SIG-M5 (cell line): ENCODE data around the gene ATP2A2.
"Not testable (repeated sequence)": the region's sequence is repeated elsewhere in the genome, so short reads cannot be mapped to it uniquely, and the experiment has no call there.

ENCODE experiments used
- DNase-seq: peaks from one replicate; lab custom pipeline; 2025; lab: John Stamatoyannopoulos, UW

Gene ATP2A2

GRCh38 chr12:110370732-110371231 is 89.7 kb downstream of the ATP2A2 start:
- DNase-seq: no peak

GRCh38 chr12:110371408-110372055 is 90.5 kb downstream of the ATP2A2 start:
- DNase-seq: no peak

- no peak for DNase-seq
Observed at GRCh38 chr12:110372056-110372425, 91.0 kb downstream of the ATP2A2 start.

GRCh38 chr12:110373025-110373424 is 92.0 kb downstream of the ATP2A2 start:
- DNase-seq: no peak

GRCh38 chr12:110373425-110373824 is 92.4 kb downstream of the ATP2A2 start:
- DNase-seq: no peak

GRCh38 chr12:110373962-110374611 is 93.0 kb downstream of the ATP2A2 start:
- DNase-seq: no peak

- not testable (repeated sequence) for DNase-seq
Observed at GRCh38 chr12:110378131-110378790, 97.2 kb downstream of the ATP2A2 start.

GRCh38 chr12:110379197-110379596 is 98.2 kb downstream of the ATP2A2 start:
- no peak for DNase-seq

GRCh38 chr12:110379631-110380030 is 98.6 kb downstream of the ATP2A2 start:
- DNase-seq: no peak

GRCh38 chr12:110382683-110383082 is 101.6 kb downstream of the ATP2A2 start:
- DNase-seq: no peak
